Thoracic aorta (tissue), 2 donors: ENCODE measurements around the gene PLA2G15. TPM values are rescaled to one million over a fixed set of nuclear protein-coding genes. Genes with fewer than 3 reads are reported as not detected.
A peak's percentile ranks its signal among the peaks of the same experiment; 100 is the strongest.

Source experiments
- ATAC-seq: fragments of 150-250 bp; one replicate; pipeline ENCODE4 v1.8.0; 2017; ENCODE audit warnings: low read depth; ENCODE audit not compliant: insufficient number of reproducible peaks, low FRiP score
- DNase-seq: peaks from one replicate; pipeline ENCODE4 v3.0.0-alpha.2; 2020; ENCODE audit warnings: low spot score
- H3K27ac ChIP-seq, 2 donors: fragments of 200-600 bp; sonication (generic); 1 replicate in 1 of 2; 2 replicates in 1 of 2; pipeline ENCODE4 v1.5.1; 2016; ENCODE audit warnings: mild to moderate bottlenecking in 2 of 2, moderate library complexity in 2 of 2
- H3K27me3 ChIP-seq: fragments of 200-600 bp; sonication (generic); replicated peaks from 2 replicates; pipeline ENCODE4 v1.6.0; 2016; ENCODE audit warnings: mild to moderate bottlenecking; ENCODE audit not compliant: insufficient read depth
- H3K36me3 ChIP-seq: fragments of 200-600 bp; sonication (generic); one replicate; pipeline ENCODE4 v1.5.1; 2016
- H3K4me1 ChIP-seq, 2 donors: fragments of 200-600 bp; sonication (generic); 1 replicate in 1 of 2; 2 replicates in 1 of 2; pipeline versions ENCODE4 v1.5.1 to v1.6.0; 2016; ENCODE audit warnings: low read depth in 2 of 2, mild to moderate bottlenecking in 1 of 2; ENCODE audit not compliant: control insufficient read depth in 1 of 2
- H3K4me3 ChIP-seq: fragments of 200-600 bp; sonication (generic); 2 replicates; pipeline ENCODE4 v1.5.1; 2016; ENCODE audit warnings: mild to moderate bottlenecking
- H3K9me3 ChIP-seq: fragments of 200-600 bp; sonication (generic); 2 replicates; pipeline ENCODE4 v1.5.1; 2016
- total RNA-seq, 2 donors: library from RNA; depleted of rRNA; stranded (reverse); fragments of >200 nt; gene quantifications; one replicate each; pipeline versions ENCODE4 v1.1.0 to v1.2.3, GENCODE V29; 2016
- TF ChIP-seq, protein P1 (sequence below): fragments of 200-600 bp; sonication (generic); IDR thresholded peaks from one replicate; pipeline ENCODE4 v1.5.1; 2019; ENCODE audit warnings: antibody characterized with exemption

PLA2G15 gene
- total RNA-seq, 2 donors from 2014 or later: 17.8 to 34.9 TPM

GRCh38 chr16:68299571-68300453 is 54.6 kb downstream of the PLA2G15 start:
- Histone ChIP-seq H3K4me3 (no peak overlapping the region), H3K36me3 (peaks cover 56% of the 10 kb centered on the region), H3K9me3 (no peaks in the 10 kb centered on the region), H3K4me1 (peaks cover 0 to 14% of the 10 kb centered on the region in 2 donors), H3K27me3 (no peaks in the 10 kb centered on the region), H3K27ac (peak overlapping the region; percentile 28 to 40)
- DNase-seq: no peak
- no peak for ATAC-seq
- TF ChIP-seq, protein P1, sequence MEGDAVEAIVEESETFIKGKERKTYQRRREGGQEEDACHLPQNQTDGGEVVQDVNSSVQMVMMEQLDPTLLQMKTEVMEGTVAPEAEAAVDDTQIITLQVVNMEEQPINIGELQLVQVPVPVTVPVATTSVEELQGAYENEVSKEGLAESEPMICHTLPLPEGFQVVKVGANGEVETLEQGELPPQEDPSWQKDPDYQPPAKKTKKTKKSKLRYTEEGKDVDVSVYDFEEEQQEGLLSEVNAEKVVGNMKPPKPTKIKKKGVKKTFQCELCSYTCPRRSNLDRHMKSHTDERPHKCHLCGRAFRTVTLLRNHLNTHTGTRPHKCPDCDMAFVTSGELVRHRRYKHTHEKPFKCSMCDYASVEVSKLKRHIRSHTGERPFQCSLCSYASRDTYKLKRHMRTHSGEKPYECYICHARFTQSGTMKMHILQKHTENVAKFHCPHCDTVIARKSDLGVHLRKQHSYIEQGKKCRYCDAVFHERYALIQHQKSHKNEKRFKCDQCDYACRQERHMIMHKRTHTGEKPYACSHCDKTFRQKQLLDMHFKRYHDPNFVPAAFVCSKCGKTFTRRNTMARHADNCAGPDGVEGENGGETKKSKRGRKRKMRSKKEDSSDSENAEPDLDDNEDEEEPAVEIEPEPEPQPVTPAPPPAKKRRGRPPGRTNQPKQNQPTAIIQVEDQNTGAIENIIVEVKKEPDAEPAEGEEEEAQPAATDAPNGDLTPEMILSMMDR: no peak

- Histone ChIP-seq H3K27ac (no peak overlapping the region), H3K4me3 (no peak overlapping the region), H3K36me3 (peaks cover 58% of the 10 kb centered on the region), H3K9me3 (no peaks in the 10 kb centered on the region), H3K4me1 (peaks cover 0 to 14% of the 10 kb centered on the region in 2 donors), H3K27me3 (no peaks in the 10 kb centered on the region)
- TF ChIP-seq, protein P1: no peak
- DNase-seq: no peak
- no peak for ATAC-seq
Measured at GRCh38 chr16:68300734-68301459, 55.7 kb downstream of the PLA2G15 start.

DNA sequence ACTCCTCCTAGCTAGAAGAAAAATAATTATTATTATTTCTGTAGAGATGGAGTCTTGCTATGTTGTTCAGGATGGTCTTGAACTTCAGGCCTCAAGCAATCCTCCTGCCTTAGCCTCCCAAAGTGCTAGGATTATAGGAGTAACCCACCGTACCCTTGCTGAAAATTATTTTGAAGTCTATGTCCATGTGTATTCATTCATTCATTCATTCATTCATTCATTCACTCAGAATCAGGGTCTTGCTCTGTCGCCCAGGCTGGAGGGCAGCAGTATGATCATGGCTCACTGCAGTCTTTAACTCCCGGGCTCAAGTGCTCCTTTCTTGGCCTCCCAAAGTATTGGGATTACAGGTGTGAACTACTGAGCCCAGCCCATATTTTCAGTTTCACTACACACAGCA is 61.5 kb downstream of the PLA2G15 start:
- Histone ChIP-seq H3K36me3 (peaks cover 22% of the 10 kb centered on the region), H3K27ac (no peak overlapping the region)

DNA sequence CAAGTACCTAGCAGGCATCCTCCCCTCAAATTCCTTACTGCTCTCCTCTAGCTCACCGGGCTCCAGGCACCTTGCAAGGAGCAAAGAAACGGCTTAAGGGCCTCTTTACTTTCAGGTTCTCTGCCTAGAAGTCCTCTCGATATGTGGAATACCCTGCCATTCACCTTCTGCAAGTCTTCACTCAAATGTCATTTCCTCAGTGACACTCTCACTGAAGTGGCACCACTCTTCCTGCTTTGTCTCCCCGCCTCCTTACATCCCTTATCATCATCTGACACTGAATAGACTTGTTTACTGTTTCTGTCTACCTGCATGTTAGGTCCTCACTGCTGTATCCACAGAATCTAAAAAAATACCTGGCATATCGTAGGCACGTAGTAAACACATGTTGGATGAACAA is 64.6 kb downstream of the PLA2G15 start:
- DNase-seq: no peak
- Histone ChIP-seq H3K27ac (peak overlapping the region in 1 of 2 donors; percentile 63), H3K9me3 (no peaks in the 10 kb centered on the region), H3K4me3 (peak overlapping the region; percentile 87), H3K36me3 (peaks cover 8% of the 10 kb centered on the region), H3K4me1 (peaks cover 15 to 28% of the 10 kb centered on the region in 2 donors), H3K27me3 (no peaks in the 10 kb centered on the region)
- TF ChIP-seq, protein P1: no peak
- no peak for ATAC-seq

More for the DNA sequence above, 61.5 kb downstream of the PLA2G15 start:
- Histone ChIP-seq H3K9me3 (no peaks in the 10 kb centered on the region), H3K4me3 (no peak overlapping the region), H3K4me1 (peaks cover 12 to 21% of the 10 kb centered on the region in 2 donors), H3K27me3 (no peaks in the 10 kb centered on the region)
- DNase-seq (no peak), ATAC-seq (no peak)
- TF ChIP-seq, protein P1: no peak

GRCh38 chr16:68310437-68310773 is 65.2 kb downstream of the PLA2G15 start:
- H3K27ac ChIP-seq: peak overlapping the region; percentile 63 to 71
- DNase-seq (no peak), ATAC-seq (peak; percentile 51)
- H3K36me3 ChIP-seq: peaks cover 2% of the 10 kb centered on the region
- H3K4me1 ChIP-seq: peaks cover 15 to 28% of the 10 kb centered on the region in 2 donors
- H3K27me3 ChIP-seq: no peaks in the 10 kb centered on the region
- H3K4me3 ChIP-seq: peak overlapping the region; percentile 87
- no peaks in the 10 kb centered on the region for H3K9me3 ChIP-seq
- TF ChIP-seq, protein P1: no peak
